Caco-2 (cell line): ENCODE measurements around the gene HLX. TPM values are rescaled to one million over a fixed set of nuclear protein-coding genes. Genes with fewer than 3 reads are reported as not detected.

Experiments
- BruUV-seq: library from RNA; stranded (reverse); fragments of 400-500 nt; replicated peaks from 2 replicates; lab custom pipeline; 2021; lab: Mats Ljungman, UMichigan
- CTCF ChIA-PET: fragments of 300-600 bp; sonication (Branson Sonifier 250); formaldehyde crosslinking; loops from one replicate; lab custom pipeline; 2022; ENCODE audit warnings: antibody characterized with exemption; lab: Charles Lee
- POLR2A ChIA-PET: fragments of 300-600 bp; sonication (Branson Sonifier 250); formaldehyde crosslinking; loops from one replicate; lab custom pipeline; 2022; ENCODE audit warnings: antibody characterized with exemption; lab: Charles Lee
- DNase-seq, 2 experiments: peaks; one replicate each; pipeline versions ENCODE4 v3.0.0 to v3.0.0-alpha.2; 2020 to 2022
- H3K27me3 ChIP-seq: replicated peaks from 2 replicates; pipeline ENCODE4 v1.6.0; 2011; ENCODE audit warnings: low read length; ENCODE audit not compliant: control insufficient read depth, insufficient read depth
- H3K36me3 ChIP-seq: 2 replicates; pipeline ENCODE4 v1.5.1; 2011; ENCODE audit warnings: low read length; ENCODE audit not compliant: control insufficient read depth, insufficient read depth
- H3K4me1 ChIP-seq: fragments of 250-450 bp; sonication (Bioruptor Pico); 2 replicates; pipeline ENCODE4 v1.5.1; 2020; ENCODE audit warnings: mild to moderate bottlenecking
- H3K4me3 ChIP-seq: 2 replicates; pipeline ENCODE4 v1.5.1; 2011; ENCODE audit warnings: low read depth, mild to moderate bottlenecking, control low read depth, low read length
- H3K9me3 ChIP-seq: fragments of 250-450 bp; sonication (Bioruptor Pico); 2 replicates; pipeline ENCODE4 v1.5.1; 2020; ENCODE audit warnings: mild to moderate bottlenecking, moderate library complexity
- H3K27ac Mint-ChIP-seq: one replicate; pipeline ENCODE4 v1.8.0; 2022; ENCODE audit warnings: mixed read lengths; ENCODE audit not compliant: unreplicated experiment
- H3K27me3 Mint-ChIP-seq: one replicate; pipeline ENCODE4 v1.8.0; 2022; ENCODE audit warnings: mixed read lengths; ENCODE audit not compliant: insufficient read depth, unreplicated experiment
- H3K36me3 Mint-ChIP-seq: one replicate; pipeline ENCODE4 v1.8.0; 2022; ENCODE audit warnings: mild to moderate bottlenecking, mixed read lengths; ENCODE audit not compliant: insufficient read depth, unreplicated experiment
- H3K4me1 Mint-ChIP-seq: one replicate; pipeline ENCODE4 v1.8.0; 2022; ENCODE audit warnings: low read depth, mixed read lengths; ENCODE audit not compliant: unreplicated experiment
- H3K4me3 Mint-ChIP-seq: one replicate; pipeline ENCODE4 v1.8.0; 2022; ENCODE audit warnings: mild to moderate bottlenecking, moderate library complexity, mixed read lengths; ENCODE audit not compliant: unreplicated experiment
- H3K9me3 Mint-ChIP-seq: one replicate; pipeline ENCODE4 v1.8.0; 2022; ENCODE audit warnings: mixed read lengths; ENCODE audit not compliant: unreplicated experiment
- intact Hi-C: fragments of 100-400 bp; cut with micrococcal nuclease; formaldehyde crosslinking; loops from one replicate; pipeline ENCODE4 v1.10.0; 2022; ENCODE audit not compliant: unreplicated experiment
- total RNA-seq: library from RNA; stranded (reverse); gene quantifications from 2 replicates; pipeline ENCODE4 v1.2.3, GENCODE V29; 2022
- TF ChIP-seq, protein P1 (sequence below), 2 experiments: fragments of 200-600 bp in 1 of 2; IDR thresholded peaks; 1 replicate in 1 of 2; 2 replicates in 1 of 2; pipeline versions ENCODE4 v1.5.1 to v1.8.0; 2011 to 2022; ENCODE audit warnings: antibody characterized with exemption in 1 of 2, control low read depth in 1 of 2, inconsistent platforms in 1 of 2, low read depth in 1 of 2, low read length in 1 of 2, mild to moderate bottlenecking in 1 of 2, moderate library complexity in 1 of 2; ENCODE audit not compliant: insufficient read depth in 1 of 2, severe bottlenecking in 1 of 2, unreplicated experiment in 1 of 2

The HLX gene
- total RNA-seq, 1 experiment from 2014 or later, result not detected

DNA sequence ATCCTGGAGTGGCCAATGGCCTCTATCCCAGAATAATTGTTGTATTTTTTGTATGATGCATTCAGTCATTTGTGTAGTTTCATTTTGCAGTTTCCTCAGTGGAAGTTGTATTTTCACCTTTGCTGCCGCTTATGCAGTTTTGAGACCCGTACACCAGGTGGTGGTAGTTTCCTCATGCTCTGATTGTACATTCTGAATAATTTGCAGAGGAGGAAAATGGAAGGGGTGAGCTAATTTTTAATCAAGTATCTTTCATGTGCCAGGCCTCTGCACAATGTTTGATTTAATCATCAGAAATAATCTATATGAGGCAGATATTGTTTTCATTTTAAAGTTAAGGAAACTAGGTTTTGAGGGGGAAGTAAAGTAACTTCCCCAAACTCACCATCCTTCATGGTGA is 29.5 kb downstream of the HLX start:
- intact Hi-C loops, result loop anchor here (1.0 kb wide), 2 partner anchors 295 to 527 kb away; no protein-coding TSS in a partner anchor
- Mint-ChIP-seq H3K27ac (no peak overlapping the region), H3K9me3 (no peaks in the 10 kb centered on the region), H3K27me3 (peaks cover 15% of the 10 kb centered on the region), H3K4me3 (no peak overlapping the region), H3K4me1 (no peaks in the 10 kb centered on the region), H3K36me3 (no peaks in the 10 kb centered on the region)
- TF ChIP-seq, protein P1, sequence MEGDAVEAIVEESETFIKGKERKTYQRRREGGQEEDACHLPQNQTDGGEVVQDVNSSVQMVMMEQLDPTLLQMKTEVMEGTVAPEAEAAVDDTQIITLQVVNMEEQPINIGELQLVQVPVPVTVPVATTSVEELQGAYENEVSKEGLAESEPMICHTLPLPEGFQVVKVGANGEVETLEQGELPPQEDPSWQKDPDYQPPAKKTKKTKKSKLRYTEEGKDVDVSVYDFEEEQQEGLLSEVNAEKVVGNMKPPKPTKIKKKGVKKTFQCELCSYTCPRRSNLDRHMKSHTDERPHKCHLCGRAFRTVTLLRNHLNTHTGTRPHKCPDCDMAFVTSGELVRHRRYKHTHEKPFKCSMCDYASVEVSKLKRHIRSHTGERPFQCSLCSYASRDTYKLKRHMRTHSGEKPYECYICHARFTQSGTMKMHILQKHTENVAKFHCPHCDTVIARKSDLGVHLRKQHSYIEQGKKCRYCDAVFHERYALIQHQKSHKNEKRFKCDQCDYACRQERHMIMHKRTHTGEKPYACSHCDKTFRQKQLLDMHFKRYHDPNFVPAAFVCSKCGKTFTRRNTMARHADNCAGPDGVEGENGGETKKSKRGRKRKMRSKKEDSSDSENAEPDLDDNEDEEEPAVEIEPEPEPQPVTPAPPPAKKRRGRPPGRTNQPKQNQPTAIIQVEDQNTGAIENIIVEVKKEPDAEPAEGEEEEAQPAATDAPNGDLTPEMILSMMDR (IDR thresholded peaks at IDR 0.05; ENCODE audit: insufficient read depth in 1 of 2, low read depth in 1 of 2, low read length in 1 of 2, severe bottlenecking in 1 of 2, unreplicated experiment in 1 of 2), result peak; percentile 36 to 62
- H3K9me3 ChIP-seq, result no peaks in the 10 kb centered on the region
- no peak overlapping the region for H3K4me3 ChIP-seq
- DNase-seq, result no peak
- ChIA-PET POLR2A (no interaction called here), CTCF (no interaction called here)
- H3K36me3 ChIP-seq, result no peaks in the 10 kb centered on the region
- no peaks in the 10 kb centered on the region for H3K4me1 ChIP-seq
- BruUV-seq, result no TSS peak
- H3K27me3 ChIP-seq, result no peaks in the 10 kb centered on the region; the same call in 1 of the 2 replicates

DNA sequence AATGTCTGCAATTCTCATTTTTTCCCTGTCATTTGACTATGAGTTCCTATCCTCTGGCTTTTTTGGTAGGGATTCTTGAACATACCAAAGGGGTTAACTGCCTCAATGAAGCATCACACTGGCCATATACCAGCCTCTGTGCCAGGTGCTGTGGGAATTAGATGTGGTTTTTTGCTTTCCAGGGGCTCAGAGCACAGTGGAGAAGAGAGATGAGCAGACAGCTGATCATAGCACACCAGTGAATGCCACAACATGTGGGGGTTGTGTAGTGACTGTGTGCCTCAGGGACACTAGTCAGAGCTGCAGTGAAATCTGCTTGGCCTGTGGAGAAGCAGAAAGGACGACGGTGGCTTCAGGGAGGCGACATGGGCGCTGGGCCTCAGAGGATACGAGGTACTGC is 30.8 kb downstream of the HLX start:
- H3K4me3 Mint-ChIP-seq, result no peak overlapping the region
- no peaks in the 10 kb centered on the region for H3K4me1 Mint-ChIP-seq
- intact Hi-C loops, result no loop called here
- BruUV-seq, result no TSS peak
- Histone ChIP-seq H3K36me3 (no peaks in the 10 kb centered on the region), H3K9me3 (no peaks in the 10 kb centered on the region), H3K27me3 (no peaks in the 10 kb centered on the region), H3K4me1 (no peaks in the 10 kb centered on the region), H3K4me3 (no peak overlapping the region)
- DNase-seq, result no peak
- no peaks in the 10 kb centered on the region for H3K36me3 Mint-ChIP-seq
- H3K27ac Mint-ChIP-seq, result no peak overlapping the region
- TF ChIP-seq, protein P1 (IDR thresholded peaks at IDR 0.05; ENCODE audit: insufficient read depth in 1 of 2, low read depth in 1 of 2, low read length in 1 of 2, severe bottlenecking in 1 of 2, unreplicated experiment in 1 of 2), result no peak
- POLR2A ChIA-PET, result no interaction called here
- no peaks in the 10 kb centered on the region for H3K9me3 Mint-ChIP-seq
- peaks cover 13% of the 10 kb centered on the region for H3K27me3 Mint-ChIP-seq
- CTCF ChIA-PET, result no interaction called here

DNA sequence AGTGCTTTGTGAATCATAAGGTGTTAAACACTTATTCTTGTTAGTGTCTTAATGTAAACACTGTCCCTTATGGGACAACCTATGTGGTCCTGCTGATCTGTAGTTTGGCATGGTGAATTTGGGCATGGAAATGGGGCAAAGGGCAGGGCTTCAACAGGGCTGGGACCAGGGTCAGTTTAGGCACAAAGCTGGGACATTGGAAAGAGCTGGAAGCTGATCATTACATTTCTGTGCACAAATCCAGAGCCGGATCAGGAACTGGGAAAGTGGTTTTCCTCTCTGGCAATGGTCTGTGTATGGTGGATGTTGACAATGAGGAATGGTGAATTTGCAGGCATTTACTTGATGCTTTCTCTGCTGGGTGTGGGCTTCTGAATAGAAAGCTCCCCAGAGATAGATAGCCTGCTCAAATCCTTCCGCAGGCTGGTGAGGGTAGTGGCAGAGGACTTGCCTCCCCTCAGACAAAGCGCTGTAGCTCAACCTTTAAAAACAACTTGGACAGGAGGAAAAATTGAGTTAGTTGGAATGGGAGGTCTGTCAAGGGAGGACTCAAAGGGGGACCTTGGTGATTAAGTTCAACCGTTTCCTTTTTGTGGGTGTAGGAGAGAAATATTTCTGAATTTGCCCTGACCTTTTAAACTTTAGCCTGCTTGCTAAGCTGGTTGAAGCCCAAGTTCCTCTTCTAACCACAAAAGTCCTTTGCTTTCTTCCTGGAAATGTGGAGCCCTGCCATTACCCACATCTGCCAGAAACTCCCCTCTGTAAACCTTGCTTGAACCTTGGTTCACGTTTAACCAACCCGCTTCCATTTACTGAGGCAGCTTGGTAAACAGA is 35.3 kb downstream of the HLX start:
- TF ChIP-seq, protein P1 (IDR thresholded peaks at IDR 0.05; ENCODE audit: insufficient read depth in 1 of 2, low read depth in 1 of 2, low read length in 1 of 2, severe bottlenecking in 1 of 2, unreplicated experiment in 1 of 2), result no peak
- Histone ChIP-seq H3K36me3 (no peaks in the 10 kb centered on the region), H3K4me1 (no peaks in the 10 kb centered on the region), H3K9me3 (no peaks in the 10 kb centered on the region), H3K4me3 (no peak overlapping the region), H3K27me3 (no peaks in the 10 kb centered on the region)
- no peaks in the 10 kb centered on the region for H3K9me3 Mint-ChIP-seq
- no TSS peak for BruUV-seq
- DNase-seq, result no peak
- CTCF ChIA-PET, result no interaction called here
- POLR2A ChIA-PET, result no interaction called here
- no peaks in the 10 kb centered on the region for H3K36me3 Mint-ChIP-seq
- H3K4me1 Mint-ChIP-seq, result no peaks in the 10 kb centered on the region
- intact Hi-C loops, result no loop called here
- peaks cover 8% of the 10 kb centered on the region for H3K27me3 Mint-ChIP-seq
- no peak overlapping the region for H3K4me3 Mint-ChIP-seq
- no peak overlapping the region for H3K27ac Mint-ChIP-seq
